HCT116 (cell line): ENCODE results near the gene PPFIBP1. TPM values are rescaled to one million over a fixed set of nuclear protein-coding genes. Genes with fewer than 3 reads are reported as not detected.
"Not testable (repeated sequence)": the region's sequence is repeated elsewhere in the genome, so short reads cannot be mapped to it uniquely, and the experiment has no call there.

Experiments
- ATAC-seq: fragments of 200-7000 bp; cut with Tn5 transposase; 2 replicates; pipeline ENCODE4 v1.9.1; 2020; ENCODE audit warnings: mild to moderate bottlenecking, moderate library complexity
- BruUV-seq: library from RNA; stranded (reverse); fragments of 400-500 nt; replicated peaks from 2 replicates; lab custom pipeline; 2021; lab: Mats Ljungman, UMichigan
- CTCF ChIA-PET: fragments of 300-600 bp; sonication (Branson Sonifier 250); formaldehyde crosslinking; loops from one replicate; lab custom pipeline; 2021; ENCODE audit warnings: antibody characterized with exemption; lab: Charles Lee
- POLR2A ChIA-PET: fragments of 300-600, 350-600 bp; sonication (Branson Sonifier 250); formaldehyde crosslinking; loops from one replicate; lab custom pipeline; 2021; ENCODE audit warnings: antibody characterized with exemption; lab: Charles Lee
- RAD21 ChIA-PET, 2 experiments: fragments of 300-600 bp; sonication (Branson Sonifier 250); formaldehyde crosslinking; loops; one replicate each; lab custom pipeline; 2023; ENCODE audit warnings: low total read pairs in 2 of 2; ENCODE audit not compliant: uncharacterized antibody in 2 of 2, unreplicated experiment in 2 of 2, low non-redundant PET in 1 of 2; lab: Charles Lee
- DNase-seq: peaks from one replicate; pipeline ENCODE4 v3.0.0-alpha.2; 2010; ENCODE audit warnings: low read depth, low spot score
- H2AFZ ChIP-seq: fragments of 200-600 bp; shearing (Covaris generic), sonication (generic); 2 replicates; pipeline ENCODE4 v1.6.1; 2017; ENCODE audit warnings: low read depth, mixed run types, mixed read lengths, antibody characterized with exemption, low read length; ENCODE audit not compliant: poor library complexity, severe bottlenecking
- H3K27ac ChIP-seq: 2 replicates; pipeline ENCODE4 v1.5.1; 2012; ENCODE audit warnings: low read depth, low read length
- H3K27me3 ChIP-seq: fragments of 200-600 bp; sonication (generic); 2 replicates; pipeline ENCODE4 v1.6.1; 2016; ENCODE audit warnings: mixed run types, low read length, mixed read lengths; ENCODE audit not compliant: insufficient read depth
- H3K36me3 ChIP-seq, 2 experiments: fragments of 200-500 bp in 1 of 2; fragments of 200-600 bp in 1 of 2; sonication (Bioruptor generic) in 1 of 2; sonication (generic) in 1 of 2; 2 replicates each; pipeline versions ENCODE4 v1.5.1 to v1.6.1; 2014 to 2016; ENCODE audit warnings: low read length in 2 of 2, inconsistent platforms in 1 of 2, mixed read lengths in 1 of 2, mixed run types in 1 of 2; ENCODE audit not compliant: insufficient read depth in 2 of 2, control insufficient read depth in 1 of 2
- H3K4me1 ChIP-seq, 2 experiments: fragments of 200-600 bp in 1 of 2; sonication (generic) in 1 of 2; 2 replicates each; pipeline versions ENCODE4 v1.5.1 to v1.6.1; 2012 to 2017; ENCODE audit warnings: low read length in 2 of 2, inconsistent platforms in 1 of 2, mild to moderate bottlenecking in 1 of 2, mixed read lengths in 1 of 2, mixed run types in 1 of 2, moderate library complexity in 1 of 2; ENCODE audit not compliant: insufficient read depth in 2 of 2, control insufficient read depth in 1 of 2
- H3K4me2 ChIP-seq: fragments of 200-600 bp; sonication (generic); 2 replicates; pipeline ENCODE4 v1.6.1; 2017; ENCODE audit warnings: mixed run types, low read length, mixed read lengths
- H3K4me3 ChIP-seq, 2 experiments: fragments of 200-600 bp in 1 of 2; sonication (generic) in 1 of 2; replicated peaks in 1 of 2; 2 replicates each; pipeline ENCODE4 v1.5.1; 2011 to 2016; ENCODE audit warnings: low read length in 2 of 2, control low read depth in 1 of 2, low read depth in 1 of 2, mild to moderate bottlenecking in 1 of 2, mixed read lengths in 1 of 2, mixed run types in 1 of 2
- H3K79me2 ChIP-seq: fragments of 200-600 bp; sonication (generic); 2 replicates; pipeline ENCODE4 v1.6.1; 2017; ENCODE audit warnings: mild to moderate bottlenecking, mixed run types, low read length, moderate library complexity, mixed read lengths; ENCODE audit not compliant: insufficient read depth
- H3K9ac ChIP-seq: fragments of 200-600 bp; sonication (generic); 2 replicates; pipeline ENCODE4 v1.6.1; 2016; ENCODE audit warnings: low read length, mixed read lengths
- H3K9me2 ChIP-seq: fragments of 200-600 bp; sonication (generic), shearing (Covaris generic); 2 replicates; pipeline ENCODE4 v1.6.1; 2017; ENCODE audit warnings: mixed run types, mild to moderate bottlenecking, moderate library complexity; ENCODE audit not compliant: insufficient read depth
- H3K9me3 ChIP-seq, 2 experiments: fragments of 200-500 bp in 1 of 2; fragments of 200-600 bp in 1 of 2; sonication (Bioruptor generic) in 1 of 2; sonication (generic) in 1 of 2; 2 replicates each; pipeline ENCODE4 v1.6.1; 2014 to 2017; ENCODE audit warnings: low read length in 2 of 2, mixed read lengths in 2 of 2, inconsistent platforms in 1 of 2, low read depth in 1 of 2, mild to moderate bottlenecking in 1 of 2, mixed run types in 1 of 2, moderate library complexity in 1 of 2; ENCODE audit not compliant: control insufficient read depth in 1 of 2, insufficient read depth in 1 of 2
- H4K20me1 ChIP-seq: fragments of 200-600 bp; sonication (generic), shearing (Covaris generic); 2 replicates; pipeline ENCODE4 v1.6.1; 2017; ENCODE audit warnings: mixed run types, mild to moderate bottlenecking, moderate library complexity; ENCODE audit not compliant: insufficient read depth
- CBX3 ChIP-seq: IDR thresholded peaks from 2 replicates; pipeline ENCODE4 v1.6.1; 2012; ENCODE audit warnings: low read depth
- CEBPB ChIP-seq: IDR thresholded peaks from 2 replicates; pipeline ENCODE4 v1.6.1; 2012; ENCODE audit warnings: low read depth
- POLR2AphosphoS5 ChIP-seq: IDR thresholded peaks from 2 replicates; pipeline ENCODE4 v1.6.1; 2011; ENCODE audit warnings: mild to moderate bottlenecking, low read depth, low read length, moderate library complexity
- SIN3A ChIP-seq: IDR thresholded peaks from 2 replicates; pipeline ENCODE4 v1.6.1; 2012; ENCODE audit warnings: low read depth
- SP1 ChIP-seq: IDR thresholded peaks from 2 replicates; pipeline ENCODE4 v1.6.1; 2012; ENCODE audit warnings: low read depth
- ZFX ChIP-seq: fragments of 450-650 bp; IDR thresholded peaks from 2 replicates; pipeline ENCODE4 v1.6.1; 2017
- ZNF274 ChIP-seq: fragments of 200-500 bp; sonication (Bioruptor generic); IDR thresholded peaks from 2 replicates; pipeline ENCODE4 v1.6.1; 2014; ENCODE audit warnings: mild to moderate bottlenecking, low read depth, low read length, inconsistent platforms
- intact Hi-C: fragments of 100-400 bp; cut with micrococcal nuclease; formaldehyde crosslinking; loops from 2 replicates; pipeline ENCODE4 v1.10.0; 2022
- total RNA-seq: library from RNA; stranded (reverse); gene quantifications from one replicate; pipeline ENCODE4 v1.2.1, GENCODE V29; 2021; ENCODE audit not compliant: unreplicated experiment

Gene PPFIBP1
- total RNA-seq, 1 experiment from 2014 or later, result 102 TPM

DNA sequence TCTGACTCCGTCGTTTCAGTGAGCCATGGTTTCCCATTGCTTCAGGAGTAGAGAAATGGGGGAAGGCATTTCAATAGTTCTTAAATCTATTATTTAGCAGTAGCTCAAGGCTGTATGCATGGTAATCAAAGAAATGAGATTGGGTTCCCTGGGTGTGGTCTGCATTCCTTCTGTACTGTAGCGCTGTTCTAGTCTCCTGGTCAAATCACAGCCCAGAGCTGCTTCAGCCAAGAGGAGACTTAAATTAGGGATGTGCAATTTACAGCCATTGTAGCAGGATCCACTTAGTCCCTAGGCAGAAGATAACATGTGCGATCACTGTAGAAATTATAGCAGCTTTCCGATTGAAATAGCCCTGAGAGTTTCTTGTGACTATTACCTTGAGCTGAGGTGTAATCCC lies 58.4 kb downstream of the PPFIBP1 start:
- Histone ChIP-seq H3K79me2 (peaks cover 48% of the 10 kb centered on the region), H3K4me1 (peaks cover 35% of the 10 kb centered on the region in 2 experiments)
- RAD21 ChIA-PET, BruUV-seq, H3K27me3 ChIP-seq, H3K4me3 ChIP-seq, H3K36me3 ChIP-seq, H3K9ac ChIP-seq, POLR2A ChIA-PET, H4K20me1 ChIP-seq, H2AFZ ChIP-seq, H3K27ac ChIP-seq, DNase-seq, CTCF ChIA-PET, H3K9me3 ChIP-seq, ATAC-seq, intact Hi-C loops, H3K4me2 ChIP-seq, H3K9me2 ChIP-seq: not testable (repeated sequence)

DNA sequence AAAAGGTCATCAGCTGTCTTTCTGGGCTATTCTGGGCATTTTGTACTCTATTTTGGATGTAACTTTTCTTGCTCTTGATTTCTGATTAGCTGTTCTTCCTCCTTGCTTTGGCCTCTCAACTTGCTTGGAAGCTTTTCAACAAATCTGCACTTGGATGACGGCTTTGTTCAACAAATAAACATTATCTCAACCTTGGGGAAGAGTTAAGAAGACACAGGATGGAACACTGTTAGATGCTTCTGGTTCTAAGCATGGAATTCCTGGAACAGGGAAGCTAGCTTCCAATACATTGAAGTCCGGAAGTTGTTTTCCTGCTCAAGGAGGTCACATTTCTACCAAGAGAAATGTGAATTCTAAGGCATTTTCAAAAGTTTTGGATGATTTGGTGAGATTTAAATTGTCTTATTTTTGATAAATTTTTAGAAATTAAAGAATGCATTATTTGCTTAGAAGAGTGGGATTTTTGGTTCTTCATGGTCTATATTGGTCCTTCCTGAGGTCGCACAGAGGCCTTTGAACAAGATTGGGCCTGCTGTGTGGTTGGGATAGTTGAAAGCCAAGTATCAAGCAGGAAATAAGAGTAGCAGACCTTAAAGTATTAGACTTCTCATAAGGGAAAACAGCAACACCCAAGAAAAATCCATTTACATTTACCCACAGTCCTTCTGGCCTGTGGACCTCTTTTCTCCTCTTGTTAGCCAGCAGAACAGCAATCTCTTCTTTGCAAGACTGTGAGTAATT lies 59.2 kb downstream of the PPFIBP1 start:
- Histone ChIP-seq H3K9me3 (no peaks in the 10 kb centered on the region), H3K9ac (no peak overlapping the region), H3K4me1 (peaks cover 31 to 34% of the 10 kb centered on the region in 2 experiments), H3K27me3 (no peaks in the 10 kb centered on the region), H3K27ac (no peak overlapping the region), H3K9me2 (no peaks in the 10 kb centered on the region), H3K4me2 (no peak overlapping the region), H3K36me3 (peaks cover 0 to 3% of the 10 kb centered on the region in 2 experiments; a peak in 2 of 4 replicates), H4K20me1 (no peaks in the 10 kb centered on the region), H2AFZ (no peak overlapping the region), H3K79me2 (peaks cover 44% of the 10 kb centered on the region), H3K4me3 (no peak overlapping the region)
- TF ChIP-seq SP1, result no peak
- no peak for TF ChIP-seq POLR2AphosphoS5
- TF ChIP-seq CEBPB, result no peak
- TF ChIP-seq SIN3A, result no peak
- no peak for TF ChIP-seq ZFX
- no peak for TF ChIP-seq ZNF274
- no peak for TF ChIP-seq CBX3
- DNase-seq (no peak), ATAC-seq (no peak)
- ChIA-PET POLR2A (no interaction called here), CTCF (no interaction called here), RAD21 (no interaction called here)
- no TSS peak for BruUV-seq
- intact Hi-C loops, result no loop called here
